H1 (cell line): Measurements from ENCODE around the gene CEP97. TPM values are rescaled to one million over a fixed set of nuclear protein-coding genes. Genes with fewer than 3 reads are reported as not detected.

ENCODE experiments used
- CHD7 ChIP-seq: fragments of 300-600 bp; sonication (generic); IDR thresholded peaks from 2 replicates; pipeline ENCODE4 v1.7.1; 2012; ENCODE audit warnings: low read length, moderate library complexity, mild to moderate bottlenecking, inconsistent platforms; ENCODE audit not compliant: insufficient replicate concordance
- POLR2A ChIP-seq, 2 experiments: IDR thresholded peaks; 1 replicate in 1 of 2; 2 replicates in 1 of 2; pipeline ENCODE4 v1.6.1; 2011; ENCODE audit warnings: low read depth in 2 of 2, low read length in 2 of 2, mild to moderate bottlenecking in 2 of 2; ENCODE audit errors: control extremely low read depth in 1 of 2
- polyA plus RNA-seq, 7 experiments: library from polyadenylated mRNA; depleted of rRNA in 3 of 7; stranded (reverse) in 5 of 7; unstranded in 2 of 7; fragments of >200 nt in 5 of 7; fragments of 200-250 nt in 2 of 7; gene quantifications; 1 replicate in 5 of 7; 2 replicates in 1 of 7; 4 replicates in 1 of 7; pipeline versions ENCODE4 v1.2.1 to v1.2.3, GENCODE V29; 2011 to 2013; ENCODE audit warnings: missing spikeins in 2 of 7, mixed read lengths in 2 of 7
- total RNA-seq: library from RNA; stranded (reverse); fragmentation: NEBNext Ultra II Directional; extraction: Animal tissue kit (Norgen Biotek cat#: 25700); gene quantifications from 2 replicates; pipeline ENCODE4 v1.2.1, GENCODE V29; 2021

The CEP97 gene
- total and polyA plus RNA-seq, 2 of the 8 experiments (the other 6 are each of a cell fraction or from before 2014, with no cell fraction given) = 1.6 to 13.2 TPM

GRCh38 chr3:101812895-101813294 is 88.5 kb downstream of the CEP97 start (continued):
- no peak for TF ChIP-seq CHD7
- TF ChIP-seq POLR2A (IDR thresholded peaks at IDR 0.05; ENCODE audit: control extremely low read depth in 1 of 2, low read depth in 2 of 2, low read length in 2 of 2) = no peak
